GM12875 (cell line): ENCODE measurements around the gene ZNF689.
"Not testable (repeated sequence)": the region's sequence is repeated elsewhere in the genome, so short reads cannot be mapped to it uniquely, and the experiment has no call there.

Experiments
- H3K4me3 ChIP-seq: one replicate; pipeline ENCODE4 v1.5.1; 2011; ENCODE audit warnings: low read depth, low read length, control low read depth
- CTCF ChIP-seq: IDR thresholded peaks from 2 replicates; pipeline ENCODE4 v1.5.1; 2011; ENCODE audit warnings: low read depth, mild to moderate bottlenecking, control low read depth, inconsistent platforms, low read length, moderate library complexity, borderline replicate concordance; ENCODE audit not compliant: insufficient read depth

The ZNF689 gene

GRCh38 chr16:30649725-30650368 is 39.7 kb upstream of the ZNF689 start:
- peak overlapping the region; percentile 40 for H3K4me3 ChIP-seq
- no peak for TF ChIP-seq CTCF

- TF ChIP-seq CTCF = no peak
- H3K4me3 ChIP-seq = no peak overlapping the region
Observed at GRCh38 chr16:30647274-30647571, 37.0 kb upstream of the ZNF689 start.

- no peak overlapping the region for H3K4me3 ChIP-seq
- TF ChIP-seq CTCF = no peak
Observed at GRCh38 chr16:30645727-30646126, 35.5 kb upstream of the ZNF689 start.

- H3K4me3 ChIP-seq = no peak overlapping the region
- no peak for TF ChIP-seq CTCF
Observed at GRCh38 chr16:30644334-30644830, 34.2 kb upstream of the ZNF689 start.

- no peak for TF ChIP-seq CTCF
- H3K4me3 ChIP-seq = no peak overlapping the region
Observed at GRCh38 chr16:30641378-30641982, 31.3 kb upstream of the ZNF689 start.

GRCh38 chr16:30637944-30638343 is 27.8 kb upstream of the ZNF689 start:
- H3K4me3 ChIP-seq = no peak overlapping the region
- TF ChIP-seq CTCF = peak; percentile 51; the same call in 1 of the 2 replicates

- H3K4me3 ChIP-seq = not testable (repeated sequence)
Observed at GRCh38 chr16:30637139-30637538, 26.9 kb upstream of the ZNF689 start.

- H3K4me3 ChIP-seq = no peak overlapping the region
- no peak for TF ChIP-seq CTCF
Observed at GRCh38 chr16:30636599-30636998, 26.4 kb upstream of the ZNF689 start.
